ENCODE data around the gene POLH. TPM values are rescaled to one million over a fixed set of nuclear protein-coding genes. Genes with fewer than 3 reads are reported as not detected.

Gene POLH
- total RNA-seq, 6 experiments from 2014 or later = 5.1 to 9.3 (median 6.8) TPM

- no peak for TF ChIP-seq POLR2A (IDR thresholded peaks at IDR 0.05)
- TF ChIP-seq, protein P1, sequence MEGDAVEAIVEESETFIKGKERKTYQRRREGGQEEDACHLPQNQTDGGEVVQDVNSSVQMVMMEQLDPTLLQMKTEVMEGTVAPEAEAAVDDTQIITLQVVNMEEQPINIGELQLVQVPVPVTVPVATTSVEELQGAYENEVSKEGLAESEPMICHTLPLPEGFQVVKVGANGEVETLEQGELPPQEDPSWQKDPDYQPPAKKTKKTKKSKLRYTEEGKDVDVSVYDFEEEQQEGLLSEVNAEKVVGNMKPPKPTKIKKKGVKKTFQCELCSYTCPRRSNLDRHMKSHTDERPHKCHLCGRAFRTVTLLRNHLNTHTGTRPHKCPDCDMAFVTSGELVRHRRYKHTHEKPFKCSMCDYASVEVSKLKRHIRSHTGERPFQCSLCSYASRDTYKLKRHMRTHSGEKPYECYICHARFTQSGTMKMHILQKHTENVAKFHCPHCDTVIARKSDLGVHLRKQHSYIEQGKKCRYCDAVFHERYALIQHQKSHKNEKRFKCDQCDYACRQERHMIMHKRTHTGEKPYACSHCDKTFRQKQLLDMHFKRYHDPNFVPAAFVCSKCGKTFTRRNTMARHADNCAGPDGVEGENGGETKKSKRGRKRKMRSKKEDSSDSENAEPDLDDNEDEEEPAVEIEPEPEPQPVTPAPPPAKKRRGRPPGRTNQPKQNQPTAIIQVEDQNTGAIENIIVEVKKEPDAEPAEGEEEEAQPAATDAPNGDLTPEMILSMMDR (IDR thresholded peaks at IDR 0.05) = no peak
- Histone ChIP-seq H3K36me3 (peaks cover 0 to 27% (median 16%) of the 10 kb centered on the region in 4 donors), H3K27me3 (no peaks in the 10 kb centered on the region), H3K4me1 (no peaks in the 10 kb centered on the region), H3K4me3 (no peak overlapping the region), H3K27ac (no peak overlapping the region), H3K9me3 (no peaks in the 10 kb centered on the region)
- ATAC-seq (no peak), DNase-seq (no peak)
- intact Hi-C loops (cut with DNase I) = no loop called here
- 89% methylated on average over 7 of the region's 9 CpGs for WGBS (ENCODE audit: insufficient coverage, low coverage, low lambda C conversion rate, missing lambda C conversion rate)
These were observed 40.9 kb downstream of the POLH start for GRCh38 chr6:43616725-43617472.

DNA sequence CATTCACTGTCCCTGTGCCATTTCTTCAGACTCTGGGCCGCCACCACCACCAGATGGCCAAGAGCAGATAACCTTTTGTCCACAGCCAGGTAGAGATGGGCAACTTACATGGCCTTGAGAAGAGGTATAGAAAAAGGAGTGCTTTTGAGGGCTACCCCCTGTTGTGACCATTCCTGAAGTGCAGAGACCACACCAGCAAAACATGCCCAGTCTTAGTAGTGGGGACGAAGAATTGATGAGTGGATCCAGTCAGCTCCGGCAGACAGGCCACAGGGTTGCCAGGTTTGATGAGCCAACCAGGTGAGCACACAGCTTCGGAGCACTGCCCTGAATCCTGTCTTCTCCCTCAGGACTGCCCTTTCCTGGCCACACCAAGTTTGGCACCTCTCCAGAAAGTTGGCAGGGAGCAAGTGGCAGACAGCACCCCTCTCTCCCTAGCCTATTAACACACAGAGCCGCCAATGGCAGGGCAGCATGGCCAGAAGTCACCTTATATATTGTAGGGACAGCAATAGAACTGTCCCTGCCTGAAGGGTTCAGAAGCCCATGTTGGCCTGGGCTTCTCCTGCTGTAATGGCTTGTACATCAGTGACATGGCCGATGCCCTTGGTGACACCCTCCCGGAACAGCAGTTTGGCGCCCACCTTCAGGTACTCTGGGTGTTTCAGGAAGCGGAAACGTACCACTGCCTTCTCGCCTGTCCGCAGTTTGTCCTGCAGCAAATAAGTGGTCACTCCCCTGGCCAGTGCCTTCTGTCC, 45.3 kb downstream of the POLH start:
- 92% methylated on average over 4 of the region's 12 CpGs for WGBS (ENCODE audit: insufficient coverage, low coverage, low lambda C conversion rate, missing lambda C conversion rate)
- DNase-seq (no peak), ATAC-seq (peak in 1 of 4 donors; percentile 11)

DNA sequence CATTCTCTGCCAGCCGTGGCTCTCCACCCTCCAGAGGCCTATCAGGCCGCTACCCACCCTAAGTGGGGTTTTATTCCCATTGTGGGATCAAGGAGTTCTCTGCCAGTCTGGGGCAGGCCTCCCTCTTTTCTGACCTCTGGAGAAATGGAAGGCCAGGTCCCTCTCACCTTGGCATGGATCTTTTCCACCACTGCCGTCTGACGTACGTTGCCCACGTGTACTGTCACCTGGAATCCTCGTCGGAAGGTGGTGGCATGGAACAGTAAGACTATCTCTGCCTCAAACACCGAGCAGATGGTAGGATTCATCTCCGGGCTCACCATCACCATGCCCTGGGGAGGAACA, 45.8 kb downstream of the POLH start:
- H3K27me3 ChIP-seq = no peaks in the 10 kb centered on the region
- TF ChIP-seq, protein P1 (IDR thresholded peaks at IDR 0.05) = no peak
- no peak for TF ChIP-seq POLR2A (IDR thresholded peaks at IDR 0.05)
- peaks cover 0 to 2% (median under 1%) of the 10 kb centered on the region in 4 donors for H3K4me1 ChIP-seq
- intact Hi-C loops (cut with DNase I) = no loop called here
- H3K27ac ChIP-seq = no peak overlapping the region
- DNase-seq (no peak), ATAC-seq (no peak)
- peaks cover 0 to 53% (median 35%) of the 10 kb centered on the region in 4 donors for H3K36me3 ChIP-seq
- WGBS (ENCODE audit: insufficient coverage, low coverage, low lambda C conversion rate, missing lambda C conversion rate) = 98% methylated on average over 8 of the region's 10 CpGs
- H3K9me3 ChIP-seq = no peaks in the 10 kb centered on the region
- no peak overlapping the region for H3K4me3 ChIP-seq

More for the DNA sequence above, 45.3 kb downstream of the POLH start:
- H3K27ac ChIP-seq = no peak overlapping the region
- no peaks in the 10 kb centered on the region for H3K4me1 ChIP-seq
- no peaks in the 10 kb centered on the region for H3K27me3 ChIP-seq
- H3K9me3 ChIP-seq = no peaks in the 10 kb centered on the region
- H3K36me3 ChIP-seq = peaks cover 0 to 53% (median 35%) of the 10 kb centered on the region in 4 donors
- intact Hi-C loops (cut with DNase I) = no loop called here
- no peak for TF ChIP-seq POLR2A (IDR thresholded peaks at IDR 0.05)
- TF ChIP-seq, protein P1 (IDR thresholded peaks at IDR 0.05) = no peak
- H3K4me3 ChIP-seq = no peak overlapping the region

- TF ChIP-seq, protein P1 (IDR thresholded peaks at IDR 0.05) = no peak
- no peak for TF ChIP-seq POLR2A (IDR thresholded peaks at IDR 0.05)
- DNase-seq (no peak), ATAC-seq (no peak)
- WGBS (ENCODE audit: insufficient coverage, low coverage, low lambda C conversion rate, missing lambda C conversion rate) = 91% methylated on average over 9 of the region's 10 CpGs
- no peaks in the 10 kb centered on the region for H3K27me3 ChIP-seq
- H3K4me3 ChIP-seq = no peak overlapping the region
- H3K27ac ChIP-seq = no peak overlapping the region
- peaks cover 0 to 53% (median 35%) of the 10 kb centered on the region in 4 donors for H3K36me3 ChIP-seq
- peaks cover 0 to 9% (median 4%) of the 10 kb centered on the region in 4 donors for H3K4me1 ChIP-seq
- no peaks in the 10 kb centered on the region for H3K9me3 ChIP-seq
- intact Hi-C loops (cut with DNase I) = no loop called here
These were observed 46.6 kb downstream of the POLH start for GRCh38 chr6:43622541-43622940.

All from right lobe of liver (tissue), 6 donors.